Fibroblast of the aortic adventitia (primary cell): ENCODE measurements around the gene FAM98A. TPM values are rescaled to one million over a fixed set of nuclear protein-coding genes. Genes with fewer than 3 reads are reported as not detected.
A peak's percentile ranks its signal among the peaks of the same experiment; 100 is the strongest.

Experiments
- DNase-seq: peaks from one replicate; pipeline ENCODE4 v3.0.0-alpha.2; 2010; ENCODE audit warnings: low read depth
- H3K4me3 ChIP-seq: 2 replicates; pipeline ENCODE4 v1.5.1; 2011; ENCODE audit warnings: low read depth, mild to moderate bottlenecking, control low read depth, low read length, moderate library complexity
- CTCF ChIP-seq: IDR thresholded peaks from 2 replicates; pipeline ENCODE4 v1.5.1; 2011; ENCODE audit warnings: mild to moderate bottlenecking, low read length, control low read depth, inconsistent platforms; ENCODE audit not compliant: insufficient read depth
- total RNA-seq: library from RNA; depleted of rRNA; stranded (reverse); fragments of >200 nt; gene quantifications from 2 replicates; pipeline ENCODE4 v1.2.3, GENCODE V29; 2012; ENCODE audit warnings: low replicate concordance

The FAM98A gene
- total RNA-seq: 41.8 and 58.7 TPM in 2 replicates

DNA sequence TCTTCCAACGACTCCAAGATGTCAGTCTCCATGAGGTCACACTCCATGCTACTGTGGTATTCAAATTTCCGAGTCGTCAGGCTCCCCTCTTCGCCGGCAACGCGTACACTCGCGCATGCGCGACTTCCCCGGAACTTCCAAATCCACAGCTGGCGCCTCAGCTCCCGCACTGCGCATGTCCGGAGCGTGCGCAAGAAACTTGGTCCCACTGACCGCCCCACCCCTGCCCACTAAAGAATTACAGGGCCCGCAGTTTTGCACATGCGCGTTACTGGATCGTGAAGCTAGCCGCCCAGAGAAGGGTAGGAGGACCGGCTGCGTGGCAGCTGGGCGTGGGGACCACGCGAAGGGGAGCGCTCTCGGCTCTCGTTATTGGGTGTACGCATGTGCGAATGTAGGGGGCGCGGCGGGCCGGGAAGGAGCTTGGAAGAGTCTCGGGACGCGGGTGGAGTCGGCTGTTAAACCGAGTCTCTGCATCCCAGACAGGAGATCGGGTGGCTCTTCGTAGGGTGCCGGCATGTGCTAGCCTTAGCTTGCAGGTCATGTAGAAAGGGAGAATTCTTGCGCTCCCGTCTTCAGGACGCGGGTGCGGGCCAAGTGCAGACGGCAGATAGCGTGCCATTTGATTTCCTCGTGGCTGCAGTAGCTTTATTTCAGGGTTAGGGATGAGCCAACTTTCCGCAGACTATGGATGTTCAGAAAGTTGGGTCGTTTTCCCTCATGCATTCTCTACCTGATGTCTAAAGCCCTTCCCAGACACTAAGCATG lies at the start of gene FAM98A:
Gene FAM98A, minus strand, starts transcription at position 125 of the 768 bp plus-strand sequence. Its CDS starts 78 bp downstream, at position 47.
- H3K4me3 ChIP-seq: peak within 1 kb of the TSS; percentile 97
- TF ChIP-seq CTCF: peak; percentile 18
- peak; percentile 99 for DNase-seq

GRCh38 chr2:33645861-33646260 lies 46.8 kb upstream of the FAM98A start:
- no peak overlapping the region for H3K4me3 ChIP-seq
- no peak for DNase-seq
- TF ChIP-seq CTCF: no peak

GRCh38 chr2:33644215-33644614 lies 45.1 kb upstream of the FAM98A start:
- no peak for TF ChIP-seq CTCF
- no peak overlapping the region for H3K4me3 ChIP-seq
- DNase-seq: no peak

DNA sequence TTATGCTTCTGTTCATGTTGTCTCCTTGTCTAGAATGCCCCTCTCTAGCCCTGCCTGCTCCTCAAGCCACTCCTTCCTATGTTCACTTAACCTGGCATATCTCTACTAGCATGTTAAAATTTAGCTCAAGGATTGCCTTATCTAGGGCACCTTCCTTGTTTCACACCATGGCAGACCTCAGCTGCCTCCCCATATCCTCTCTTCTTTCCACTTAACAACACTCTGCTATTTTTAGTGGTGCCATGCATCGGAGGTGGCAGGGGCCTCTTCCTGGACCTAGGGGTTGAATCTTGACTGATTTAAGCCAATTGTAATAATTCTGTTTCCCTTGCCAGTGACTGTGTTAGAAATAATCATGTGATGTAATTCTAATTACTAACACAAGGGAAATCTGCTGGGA lies 36.9 kb upstream of the FAM98A start:
- no peak for TF ChIP-seq CTCF
- H3K4me3 ChIP-seq: no peak overlapping the region
- no peak for DNase-seq

- H3K4me3 ChIP-seq: no peak overlapping the region
- no peak for DNase-seq
- TF ChIP-seq CTCF: no peak
These were observed 35.3 kb upstream of the FAM98A start for GRCh38 chr2:33634261-33634910.

GRCh38 chr2:33633315-33633714 lies 34.2 kb upstream of the FAM98A start:
- DNase-seq: no peak
- TF ChIP-seq CTCF: no peak
- H3K4me3 ChIP-seq: no peak overlapping the region

DNA sequence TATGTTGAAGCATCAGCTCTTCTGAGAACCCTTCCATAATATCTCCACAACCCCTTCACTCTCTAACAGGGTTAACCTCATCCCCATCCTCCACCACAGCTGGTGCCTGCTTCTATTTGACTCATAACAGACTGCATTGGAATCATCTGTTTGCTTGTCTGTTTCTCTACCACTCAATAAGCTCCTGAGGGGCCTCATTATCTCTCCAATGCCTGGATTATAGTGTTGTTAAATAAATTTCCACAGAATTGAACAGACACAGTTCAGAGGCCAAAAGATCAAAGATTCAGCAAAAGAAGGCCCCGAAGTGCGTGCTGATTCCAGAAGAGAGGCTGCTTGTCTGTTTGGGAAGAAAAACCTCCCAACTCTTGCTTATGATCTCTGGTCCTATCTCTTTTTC lies 33.7 kb upstream of the FAM98A start:
- TF ChIP-seq CTCF: no peak
- no peak for DNase-seq
- no peak overlapping the region for H3K4me3 ChIP-seq
